ENCODE results near the gene FLACC1.

The FLACC1 gene

DNA sequence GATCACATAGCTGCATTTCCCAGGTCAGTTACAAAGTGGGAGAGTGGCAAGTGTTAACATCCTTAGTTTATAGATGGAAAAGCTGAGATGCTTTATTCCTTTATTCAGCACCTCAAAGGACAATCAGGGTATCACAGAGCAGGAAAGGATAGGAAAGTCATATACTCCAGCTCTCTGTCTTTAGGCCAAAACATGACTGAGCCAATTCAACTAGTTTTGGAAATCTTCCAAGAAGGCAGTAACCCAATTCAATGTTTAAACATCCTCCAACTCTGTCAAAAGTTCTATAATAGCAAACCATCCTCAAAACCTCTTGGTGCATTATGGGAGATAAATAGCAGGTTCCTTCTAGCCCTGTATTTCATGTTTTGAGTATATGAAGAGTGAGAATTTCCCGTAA, 71.6 kb downstream of the FLACC1 start:
- in situ Hi-C loops (cut with MboI; ENCODE audit: low sequenced_read_pairs) = no loop called here
- no peak overlapping the region for H3K4me3 ChIP-seq
- no peaks in the 10 kb centered on the region for H3K27me3 ChIP-seq (ENCODE audit: low read depth)
- H3K4me1 ChIP-seq = peaks cover 2% of the 10 kb centered on the region; the same call in 1 of the 2 replicates
- no peaks in the 10 kb centered on the region for H3K9me3 ChIP-seq
- no peak for DNase-seq (ENCODE audit: low spot score in 2 of 2)
- H3K36me3 ChIP-seq (replicated peaks) = 0 out of 2 replicates have a peak, but pooled peaks cover 2% of the 10 kb centered on the region

DNA sequence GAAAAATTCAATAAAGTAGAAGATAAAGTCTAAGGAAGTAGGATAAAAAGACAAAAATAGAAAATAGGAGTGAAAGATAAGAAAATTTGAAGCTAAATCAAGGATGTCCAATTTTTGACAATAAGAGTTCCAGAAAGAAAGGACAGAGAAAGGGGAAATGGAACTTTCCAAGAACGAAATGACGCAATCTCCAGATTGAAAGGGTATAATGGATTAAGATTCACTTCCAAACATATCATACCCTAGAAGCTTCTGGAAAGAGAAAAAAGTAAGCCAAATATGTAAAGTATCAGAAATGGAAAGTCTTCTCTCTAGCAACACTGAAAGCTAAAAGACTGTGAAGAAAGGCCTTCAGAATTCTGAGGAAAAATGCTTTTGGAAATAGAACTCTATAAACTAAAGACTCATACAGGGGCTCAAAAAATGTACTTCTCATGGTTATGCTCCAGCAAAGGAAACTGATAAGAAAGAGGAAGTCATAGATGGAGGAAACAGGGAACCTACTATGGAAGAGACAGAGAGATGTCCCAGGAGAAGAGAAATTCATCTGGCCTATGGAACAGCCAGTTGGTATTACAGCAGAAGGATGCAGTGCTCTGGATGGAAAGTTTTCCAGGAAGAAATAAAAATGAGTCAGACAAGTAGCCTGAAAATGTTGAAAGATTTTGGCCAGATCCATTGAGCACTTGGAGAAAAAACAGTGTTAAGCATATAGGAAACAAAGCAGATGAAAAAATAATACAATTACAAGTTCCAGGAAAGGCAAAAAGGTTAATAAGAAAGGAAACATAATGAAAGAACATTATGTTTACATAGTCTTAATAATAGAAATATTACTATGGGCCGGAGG, 76.7 kb downstream of the FLACC1 start:
- Histone ChIP-seq H3K9me3 (no peaks in the 10 kb centered on the region), H3K4me1 (peaks cover 2% of the 10 kb centered on the region; the same call in 1 of the 2 replicates), H3K4me3 (no peak overlapping the region), H3K36me3 (replicated peaks) (peaks cover 5% of the 10 kb centered on the region; the same call in 1 of the 2 replicates), H3K27me3 (ENCODE audit: low read depth) (no peaks in the 10 kb centered on the region)
- DNase-seq (ENCODE audit: low spot score in 2 of 2) = no peak
- in situ Hi-C loops (cut with MboI; ENCODE audit: low sequenced_read_pairs) = no loop called here

DNA sequence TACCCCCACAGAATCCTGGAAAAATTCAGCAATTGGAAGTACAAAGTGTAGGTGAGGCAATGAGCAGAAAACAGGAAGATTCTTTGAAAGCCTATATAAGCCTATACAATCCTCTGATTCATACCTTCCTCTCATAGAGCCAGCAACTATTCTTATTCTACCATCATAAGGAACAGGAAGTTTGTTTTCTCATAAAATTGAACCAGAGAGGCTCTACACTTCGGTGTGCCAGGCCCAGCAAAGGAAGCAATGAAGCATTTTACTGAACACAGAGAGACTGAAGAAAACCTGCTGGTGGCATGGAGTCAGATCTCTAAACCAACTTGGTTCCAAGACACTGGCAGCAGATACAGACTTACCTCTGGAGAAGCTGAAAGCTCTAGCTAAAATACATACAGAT, 78.1 kb downstream of the FLACC1 start:
- Histone ChIP-seq H3K9me3 (no peaks in the 10 kb centered on the region), H3K27me3 (ENCODE audit: low read depth) (no peaks in the 10 kb centered on the region), H3K36me3 (replicated peaks) (peaks cover 5% of the 10 kb centered on the region; the same call in 1 of the 2 replicates), H3K4me1 (peaks cover 2% of the 10 kb centered on the region; the same call in 1 of the 2 replicates), H3K4me3 (no peak overlapping the region)
- DNase-seq (ENCODE audit: low spot score in 2 of 2) = no peak
- in situ Hi-C loops (cut with MboI; ENCODE audit: low sequenced_read_pairs) = no loop called here

DNA sequence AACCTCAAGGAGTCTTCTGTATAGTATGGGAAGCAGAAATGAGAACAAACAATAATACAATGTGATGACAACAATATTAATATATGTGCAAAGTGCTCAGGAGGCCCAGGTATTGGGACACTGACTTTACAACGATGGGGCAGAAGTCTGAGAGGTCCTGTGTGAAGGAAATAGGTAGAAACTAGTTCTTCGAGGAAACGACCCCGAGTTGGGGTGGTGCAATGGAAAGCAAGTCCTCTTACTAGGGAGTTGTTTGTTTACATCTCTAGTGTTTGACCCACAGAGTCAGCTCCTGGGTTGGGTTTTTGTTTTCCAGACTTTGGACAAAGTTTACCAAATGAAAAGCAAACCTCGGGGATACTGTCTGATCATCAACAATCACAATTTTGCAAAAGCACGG, 80.6 kb downstream of the FLACC1 start:
- Histone ChIP-seq H3K4me1 (no peaks in the 10 kb centered on the region), H3K36me3 (replicated peaks) (peaks cover 5% of the 10 kb centered on the region), H3K27me3 (ENCODE audit: low read depth) (no peaks in the 10 kb centered on the region), H3K4me3 (no peak overlapping the region), H3K9me3 (no peaks in the 10 kb centered on the region)
- in situ Hi-C loops (cut with MboI; ENCODE audit: low sequenced_read_pairs) = no loop called here
- DNase-seq (ENCODE audit: low spot score in 2 of 2) = no peak

DNA sequence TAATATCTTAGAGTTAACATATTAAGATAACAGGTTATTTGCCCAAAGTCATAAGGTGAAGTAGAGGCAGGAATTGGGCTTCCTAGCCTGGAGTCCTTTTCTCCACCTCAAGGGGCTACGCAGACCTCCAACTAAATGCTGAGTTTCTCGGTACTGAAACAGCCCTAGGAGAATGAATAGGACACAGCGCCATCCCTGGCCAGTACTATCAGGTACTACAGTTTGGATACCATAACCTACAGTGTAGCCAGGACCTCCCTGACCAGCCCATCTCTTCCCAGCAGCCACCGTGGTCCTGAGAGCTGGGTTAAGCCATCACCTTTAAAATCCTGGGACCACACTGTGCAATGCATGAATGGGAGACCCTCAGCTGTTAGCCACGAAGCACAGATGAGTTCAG, 81.2 kb downstream of the FLACC1 start:
- Histone ChIP-seq H3K27me3 (ENCODE audit: low read depth) (no peaks in the 10 kb centered on the region), H3K4me3 (no peak overlapping the region), H3K4me1 (no peaks in the 10 kb centered on the region), H3K36me3 (replicated peaks) (peaks cover 5% of the 10 kb centered on the region), H3K9me3 (no peaks in the 10 kb centered on the region)
- in situ Hi-C loops (cut with MboI; ENCODE audit: low sequenced_read_pairs) = no loop called here
- DNase-seq (ENCODE audit: low spot score in 2 of 2) = peak in 1 of 2 experiments; percentile 9

DNA sequence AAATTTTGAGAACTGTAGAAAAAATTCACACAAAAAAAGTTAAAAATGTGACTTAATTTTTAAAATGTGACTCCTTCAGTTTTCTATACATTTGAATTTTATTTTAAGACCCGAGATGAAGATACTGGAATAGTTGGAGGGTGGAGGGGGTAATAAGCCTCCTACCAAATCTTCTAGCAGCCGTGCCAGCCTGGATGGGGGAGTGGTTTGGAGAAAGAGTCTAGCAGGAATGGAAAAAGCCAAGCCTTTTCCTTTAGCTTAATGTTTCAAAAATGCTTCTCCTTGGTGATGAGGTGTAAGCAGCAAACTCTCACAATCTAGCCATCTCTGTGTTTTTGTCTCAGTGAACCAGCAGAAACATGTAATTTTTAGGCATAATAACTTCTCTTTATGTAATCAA, 82.1 kb downstream of the FLACC1 start:
- no peaks in the 10 kb centered on the region for H3K4me1 ChIP-seq
- in situ Hi-C loops (cut with MboI; ENCODE audit: low sequenced_read_pairs) = no loop called here
- no peak for DNase-seq (ENCODE audit: low spot score in 2 of 2)
- peaks cover 5% of the 10 kb centered on the region for H3K36me3 ChIP-seq (replicated peaks)
- H3K9me3 ChIP-seq = no peaks in the 10 kb centered on the region
- no peaks in the 10 kb centered on the region for H3K27me3 ChIP-seq (ENCODE audit: low read depth)
- no peak overlapping the region for H3K4me3 ChIP-seq

DNA sequence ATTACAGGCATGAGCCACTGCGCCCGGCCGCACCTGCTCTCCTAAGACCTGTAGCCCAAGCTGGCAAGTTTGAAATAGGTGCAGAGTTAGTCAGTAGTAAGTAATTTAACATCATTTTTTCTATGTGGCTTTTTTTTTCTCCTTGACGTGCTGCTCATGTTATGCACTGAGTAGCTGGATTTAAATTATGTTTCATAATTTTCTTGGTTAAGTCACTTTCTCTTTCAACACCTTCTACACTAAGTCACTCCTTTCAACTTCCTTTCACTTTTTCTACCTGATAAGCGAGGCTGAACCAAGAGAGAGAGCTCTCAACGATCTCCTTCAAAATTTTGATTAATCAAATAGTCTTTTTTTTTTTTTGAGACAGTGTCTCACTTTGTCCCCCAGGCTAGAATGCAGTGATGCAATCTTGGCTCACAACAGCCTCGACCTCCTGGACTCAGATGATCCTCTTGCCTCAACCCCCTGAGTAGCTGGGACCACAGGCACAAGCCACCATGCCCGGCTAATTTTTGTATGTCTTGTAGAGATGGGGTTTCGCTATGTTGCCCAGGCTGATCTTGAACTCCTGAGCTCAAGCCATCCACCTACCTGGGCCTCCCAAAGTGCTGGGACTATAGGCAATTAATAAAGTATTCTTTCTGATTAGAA, 83.7 kb downstream of the FLACC1 start:
- no peak overlapping the region for H3K4me3 ChIP-seq
- in situ Hi-C loops (cut with MboI; ENCODE audit: low sequenced_read_pairs) = loop anchor here (25.0 kb wide), 1 partner anchor 914 kb away; no protein-coding TSS in a partner anchor

DNA sequence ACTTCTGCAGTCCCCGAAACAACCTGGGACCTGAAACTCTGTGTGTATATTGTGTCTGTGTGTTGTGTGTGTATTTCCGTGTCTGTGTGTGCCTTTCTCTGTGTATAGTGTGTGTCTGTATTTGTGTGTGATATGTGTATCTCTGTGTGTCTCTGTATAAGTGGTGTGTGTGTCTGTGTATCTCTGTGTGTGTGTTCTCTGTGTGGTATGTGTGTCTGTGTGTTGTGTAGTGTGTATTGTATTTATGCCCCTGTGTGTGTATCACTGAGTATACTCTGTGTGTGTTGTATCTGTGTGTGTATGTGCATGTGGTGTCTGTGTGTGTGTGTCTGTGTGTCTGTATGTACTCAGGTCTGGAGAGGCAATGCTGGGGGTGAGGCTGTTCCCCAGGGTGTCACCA, 85.2 kb downstream of the FLACC1 start:
- no peak overlapping the region for H3K4me3 ChIP-seq
- no peaks in the 10 kb centered on the region; the same call in none of the 2 replicates for H3K36me3 ChIP-seq (replicated peaks)
- in situ Hi-C loops (cut with MboI; ENCODE audit: low sequenced_read_pairs) = loop anchor here (25.0 kb wide), 1 partner anchor 915 kb away; no protein-coding TSS in a partner anchor
- no peak for DNase-seq (ENCODE audit: low spot score in 2 of 2)
- no peaks in the 10 kb centered on the region for H3K4me1 ChIP-seq
- H3K9me3 ChIP-seq = no peaks in the 10 kb centered on the region
- H3K27me3 ChIP-seq (ENCODE audit: low read depth) = no peaks in the 10 kb centered on the region

More for the DNA sequence above, 83.7 kb downstream of the FLACC1 start:
- no peaks in the 10 kb centered on the region for H3K9me3 ChIP-seq
- H3K27me3 ChIP-seq (ENCODE audit: low read depth) = no peaks in the 10 kb centered on the region
- no peak for DNase-seq (ENCODE audit: low spot score in 2 of 2)
- H3K4me1 ChIP-seq = no peaks in the 10 kb centered on the region
- no peaks in the 10 kb centered on the region; the same call in none of the 2 replicates for H3K36me3 ChIP-seq (replicated peaks)

DNA sequence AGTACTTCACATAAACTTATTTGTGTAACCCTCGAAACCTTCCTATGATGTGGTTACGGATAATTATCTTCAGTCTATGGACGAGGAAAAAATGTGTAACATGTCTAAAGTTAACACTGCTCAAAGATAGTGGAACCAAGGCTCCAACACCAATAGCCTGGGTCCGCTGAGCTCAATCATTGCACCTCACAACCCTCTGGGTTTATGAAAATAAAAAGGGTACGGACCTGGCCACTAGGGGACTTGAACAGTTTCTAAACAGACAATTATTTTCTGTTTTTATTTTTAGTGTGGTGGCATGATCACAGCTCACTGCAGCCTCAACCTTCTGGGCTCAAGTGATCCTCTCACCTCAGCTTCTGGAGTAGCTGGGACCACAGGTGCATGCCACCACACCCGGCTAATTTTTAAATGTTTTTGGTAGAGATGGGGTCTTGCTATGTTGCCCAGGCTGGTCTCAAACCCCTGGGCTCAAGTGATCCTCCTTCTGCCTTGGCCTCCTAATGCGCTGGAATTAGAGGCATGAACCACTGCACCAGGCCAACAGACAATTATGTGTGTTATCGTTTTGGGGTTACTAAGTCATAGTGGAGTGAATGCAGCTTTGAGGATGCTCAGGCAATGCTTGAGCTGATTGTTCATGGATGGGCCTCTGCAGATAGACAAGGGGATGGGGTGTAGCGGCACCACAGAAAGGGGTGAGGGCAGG, 86.7 kb downstream of the FLACC1 start:
- DNase-seq (ENCODE audit: low spot score in 2 of 2) = no peak
- Histone ChIP-seq H3K36me3 (replicated peaks) (no peaks in the 10 kb centered on the region; the same call in 1 of the 2 replicates), H3K4me1 (no peaks in the 10 kb centered on the region), H3K4me3 (no peak overlapping the region), H3K27me3 (ENCODE audit: low read depth) (no peaks in the 10 kb centered on the region), H3K9me3 (no peaks in the 10 kb centered on the region)
- in situ Hi-C loops (cut with MboI; ENCODE audit: low sequenced_read_pairs) = loop anchor here (25.0 kb wide), 1 partner anchor 917 kb away; no protein-coding TSS in a partner anchor

DNA sequence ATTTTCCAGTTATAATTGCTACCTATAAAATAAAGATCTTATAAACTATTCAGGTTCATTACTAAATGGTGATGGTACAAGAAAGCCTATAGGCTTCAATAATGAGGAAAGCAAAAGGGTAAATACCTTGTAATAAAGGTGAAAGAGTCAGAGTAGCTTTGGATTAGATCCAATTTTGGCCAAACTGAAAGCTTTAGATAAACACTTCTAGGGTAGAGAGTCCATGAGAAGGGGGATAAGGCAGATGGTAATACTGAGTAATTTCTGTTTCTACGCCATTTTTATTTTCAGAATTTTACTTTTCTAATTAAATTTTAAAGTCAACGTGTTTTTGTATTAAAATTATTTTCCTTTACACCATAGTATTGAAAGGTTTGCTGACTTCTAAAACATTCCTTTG, 87.4 kb downstream of the FLACC1 start:
- no peak for DNase-seq (ENCODE audit: low spot score in 2 of 2)
- in situ Hi-C loops (cut with MboI; ENCODE audit: low sequenced_read_pairs) = loop anchor here (25.0 kb wide), 1 partner anchor 918 kb away; no protein-coding TSS in a partner anchor

DNA sequence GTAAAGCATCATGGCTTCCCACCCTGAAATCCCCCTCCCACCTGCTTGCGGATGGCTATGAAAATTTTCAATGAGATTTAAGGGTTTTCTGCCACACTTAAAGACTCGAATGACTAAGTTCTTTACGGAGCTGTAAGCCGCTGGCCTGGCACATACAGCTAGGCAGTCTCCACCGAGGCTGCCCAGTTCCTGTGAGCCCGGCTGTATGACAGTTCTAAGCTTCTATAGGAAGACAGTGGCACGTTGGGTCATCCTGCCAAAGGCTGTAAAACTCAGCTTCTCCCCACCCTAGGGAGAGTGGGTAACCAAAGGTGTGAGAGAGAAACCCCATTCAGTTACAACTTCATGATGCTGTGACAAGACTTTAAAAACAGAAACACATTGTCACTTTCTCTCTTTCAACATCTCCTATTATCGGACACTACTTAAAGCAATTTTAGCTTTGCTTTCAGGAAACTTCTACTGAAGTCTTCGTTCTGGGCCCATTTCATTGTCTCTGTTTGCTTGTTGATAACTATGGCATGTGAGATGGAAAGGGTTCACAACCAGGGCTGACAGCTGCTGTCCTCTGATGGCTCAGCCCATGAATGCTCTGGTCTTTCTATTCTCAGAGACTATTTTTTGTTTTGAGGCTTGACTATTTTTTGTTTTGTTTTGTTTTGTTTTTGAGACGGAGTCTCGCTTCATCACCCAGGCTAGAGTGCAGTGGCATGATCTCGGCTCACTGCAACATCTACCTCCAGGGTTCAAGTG, 89.7 kb downstream of the FLACC1 start:
- DNase-seq (ENCODE audit: low spot score in 2 of 2) = no peak
- Histone ChIP-seq H3K4me3 (no peak overlapping the region), H3K27me3 (ENCODE audit: low read depth) (no peaks in the 10 kb centered on the region), H3K9me3 (no peaks in the 10 kb centered on the region), H3K36me3 (replicated peaks) (no peaks in the 10 kb centered on the region), H3K4me1 (no peaks in the 10 kb centered on the region)
- in situ Hi-C loops (cut with MboI; ENCODE audit: low sequenced_read_pairs) = loop anchor here (25.0 kb wide), 1 partner anchor 920 kb away; no protein-coding TSS in a partner anchor

More for the DNA sequence above, 87.4 kb downstream of the FLACC1 start:
- H3K9me3 ChIP-seq = no peaks in the 10 kb centered on the region
- no peak overlapping the region for H3K4me3 ChIP-seq
- no peaks in the 10 kb centered on the region for H3K27me3 ChIP-seq (ENCODE audit: low read depth)
- no peaks in the 10 kb centered on the region for H3K4me1 ChIP-seq
- H3K36me3 ChIP-seq (replicated peaks) = no peaks in the 10 kb centered on the region; the same call in 1 of the 2 replicates

DNA sequence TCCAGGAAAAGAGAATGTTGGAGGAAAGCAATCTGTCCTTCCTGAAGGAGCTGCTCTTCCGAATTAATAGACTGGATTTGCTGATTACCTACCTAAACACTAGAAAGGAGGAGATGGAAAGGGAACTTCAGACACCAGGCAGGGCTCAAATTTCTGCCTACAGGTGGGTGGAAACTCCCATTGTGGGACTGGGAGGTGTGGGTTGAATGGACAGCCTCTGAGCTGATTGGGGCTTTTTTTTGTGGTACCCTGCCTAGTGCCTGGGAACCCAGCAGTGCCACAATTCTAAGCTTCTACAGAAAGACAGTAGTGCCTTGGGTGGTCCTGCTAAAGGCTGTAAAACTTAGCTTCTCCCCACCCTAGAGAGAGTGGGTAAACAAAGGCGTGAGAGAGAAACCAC, 90.5 kb downstream of the FLACC1 start:
- no peak for DNase-seq (ENCODE audit: low spot score in 2 of 2)
- Histone ChIP-seq H3K27me3 (ENCODE audit: low read depth) (no peaks in the 10 kb centered on the region), H3K9me3 (no peaks in the 10 kb centered on the region), H3K36me3 (replicated peaks) (no peaks in the 10 kb centered on the region), H3K4me1 (no peaks in the 10 kb centered on the region), H3K4me3 (no peak overlapping the region)
- in situ Hi-C loops (cut with MboI; ENCODE audit: low sequenced_read_pairs) = loop anchor here (25.0 kb wide), 1 partner anchor 921 kb away; no protein-coding TSS in a partner anchor

Measured in HAP-1 (cell line).